HepG2 (cell line): ENCODE measurements around the gene CHD9. TPM values are rescaled to one million over a fixed set of nuclear protein-coding genes. Genes with fewer than 3 reads are reported as not detected.

Experiments used
- FLYWCH1 ChIP-seq: sonication (generic); formaldehyde crosslinking; IDR thresholded peaks from 2 replicates; pipeline ENCODE4 v1.8.1; 2023; ENCODE audit warnings: mild to moderate bottlenecking, missing genetic modification reagents
- FOXJ3 ChIP-seq: sonication (generic); formaldehyde crosslinking; IDR thresholded peaks from 2 replicates; pipeline ENCODE4 v1.4.0; 2020; ENCODE audit warnings: missing genetic modification reagents, mild to moderate bottlenecking, borderline replicate concordance
- HIC2 ChIP-seq: sonication (generic); formaldehyde crosslinking; IDR thresholded peaks from 2 replicates; pipeline ENCODE4 v1.9.0; 2022; ENCODE audit warnings: low read depth, missing genetic modification reagents
- KAT8 ChIP-seq: IDR thresholded peaks from 2 replicates; pipeline ENCODE4 v1.6.1; 2016; ENCODE audit warnings: missing genetic modification reagents, missing compliant biosample characterization
- MNT ChIP-seq: fragments of 450-650 bp; IDR thresholded peaks from 2 replicates; pipeline ENCODE4 v1.6.1; 2016
- POGK ChIP-seq: sonication (generic); formaldehyde crosslinking; conservative IDR thresholded peaks from 2 replicates; pipeline ENCODE4 v1.8.0; 2022; ENCODE audit warnings: mild to moderate bottlenecking, moderate library complexity, missing genetic modification reagents
- SP2 ChIP-seq: sonication (generic); formaldehyde crosslinking; IDR thresholded peaks from 2 replicates; pipeline ENCODE4 v1.5.1; 2020; ENCODE audit warnings: mild to moderate bottlenecking, missing genetic modification reagents
- ZFP41 ChIP-seq: sonication (generic); formaldehyde crosslinking; IDR thresholded peaks from 2 replicates; pipeline ENCODE4 v1.4.0; 2020; ENCODE audit warnings: mild to moderate bottlenecking, missing genetic modification reagents, borderline replicate concordance
- ZNF570 ChIP-seq: sonication (generic); formaldehyde crosslinking; IDR thresholded peaks from 2 replicates; pipeline ENCODE4 v1.4.0; 2020; ENCODE audit warnings: mild to moderate bottlenecking, missing genetic modification reagents, borderline replicate concordance
- polyA plus RNA-seq, 8 experiments: library from polyadenylated mRNA; depleted of rRNA in 3 of 8; stranded (reverse) in 7 of 8; unstranded in 1 of 8; fragments of >200 nt; fragmentation: Illumina TruSeq in 4 of 8; extraction: Trizol in 4 of 8; gene quantifications; 2 replicates each; pipeline versions ENCODE4 v1.2.1 to v1.2.3, GENCODE V29; 2011 to 2016; ENCODE audit warnings: low read depth in 4 of 8, missing spikeins in 1 of 8, mixed read lengths in 1 of 8; ENCODE audit not compliant: insufficient read depth in 1 of 8
- total RNA-seq, 5 experiments: library from RNA; depleted of rRNA; stranded (reverse); fragments of >200 nt; fragmentation: Illumina TruSeq; extraction: Trizol; gene quantifications; 2 replicates each; pipeline ENCODE4 v1.2.3, GENCODE V29; 2016; ENCODE audit warnings: low read depth in 1 of 5
- TF ChIP-seq, protein P1 (sequence below), 2 experiments: fragments of 450-650 bp in 1 of 2; sonication (generic) in 1 of 2; formaldehyde crosslinking in 1 of 2; IDR thresholded peaks; 2 replicates each; pipeline versions ENCODE4 v1.6.1 to v1.8.0; 2016 to 2022; ENCODE audit warnings: antibody characterized with exemption in 1 of 2, mild to moderate bottlenecking in 1 of 2, missing genetic modification reagents in 1 of 2
- TF ChIP-seq, protein P2 (sequence below): sonication (generic); formaldehyde crosslinking; conservative IDR thresholded peaks from 2 replicates; pipeline ENCODE4 v1.5.0; 2020; ENCODE audit warnings: missing genetic modification reagents

CHD9 gene
- total and polyA plus RNA-seq, 2 of the 13 experiments (the other 11 are each of a cell fraction or from before 2014, with no cell fraction given) = 23.4 to 27.7 TPM

DNA sequence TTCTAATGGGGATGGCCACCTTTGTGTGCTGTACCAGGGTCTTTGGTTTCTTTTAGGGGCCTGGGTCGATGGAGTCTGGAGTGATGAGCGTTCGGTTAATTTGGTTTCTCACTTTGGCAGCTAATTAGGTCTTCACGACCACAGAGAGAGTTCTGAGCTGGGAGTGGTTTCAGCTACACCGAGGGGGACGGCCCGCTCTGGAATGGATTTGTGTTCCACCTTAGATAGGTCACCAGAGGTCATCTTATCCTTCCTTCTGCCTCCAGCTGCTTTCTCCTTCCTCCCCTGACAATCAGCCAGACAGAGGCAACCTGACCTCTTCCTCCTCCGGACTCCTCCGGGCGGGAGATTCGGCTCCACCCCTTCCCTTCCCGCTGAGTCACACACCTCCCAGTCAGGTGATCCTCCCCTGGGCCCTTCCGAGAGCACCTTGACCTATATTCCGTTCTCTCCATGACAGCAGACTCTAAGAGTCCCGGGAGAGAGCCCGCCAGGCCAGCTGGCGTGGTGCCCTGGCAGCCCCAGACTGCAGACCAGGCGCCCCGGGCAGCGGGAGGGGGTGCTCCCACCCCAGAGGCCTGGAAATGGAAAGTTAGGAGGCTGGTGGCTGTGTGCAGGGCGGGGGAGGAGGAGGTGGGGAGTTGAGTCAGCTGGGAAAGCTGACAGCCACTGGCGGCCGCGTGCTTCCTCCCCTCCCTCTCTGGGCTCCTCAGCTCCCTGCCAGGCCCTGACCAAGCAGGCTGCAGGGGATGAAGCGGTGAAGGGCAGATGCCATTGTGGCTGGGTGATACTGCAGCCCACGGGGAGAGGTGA lies 44.7 kb downstream of the CHD9 start (continued):
- TF ChIP-seq, protein P1, sequence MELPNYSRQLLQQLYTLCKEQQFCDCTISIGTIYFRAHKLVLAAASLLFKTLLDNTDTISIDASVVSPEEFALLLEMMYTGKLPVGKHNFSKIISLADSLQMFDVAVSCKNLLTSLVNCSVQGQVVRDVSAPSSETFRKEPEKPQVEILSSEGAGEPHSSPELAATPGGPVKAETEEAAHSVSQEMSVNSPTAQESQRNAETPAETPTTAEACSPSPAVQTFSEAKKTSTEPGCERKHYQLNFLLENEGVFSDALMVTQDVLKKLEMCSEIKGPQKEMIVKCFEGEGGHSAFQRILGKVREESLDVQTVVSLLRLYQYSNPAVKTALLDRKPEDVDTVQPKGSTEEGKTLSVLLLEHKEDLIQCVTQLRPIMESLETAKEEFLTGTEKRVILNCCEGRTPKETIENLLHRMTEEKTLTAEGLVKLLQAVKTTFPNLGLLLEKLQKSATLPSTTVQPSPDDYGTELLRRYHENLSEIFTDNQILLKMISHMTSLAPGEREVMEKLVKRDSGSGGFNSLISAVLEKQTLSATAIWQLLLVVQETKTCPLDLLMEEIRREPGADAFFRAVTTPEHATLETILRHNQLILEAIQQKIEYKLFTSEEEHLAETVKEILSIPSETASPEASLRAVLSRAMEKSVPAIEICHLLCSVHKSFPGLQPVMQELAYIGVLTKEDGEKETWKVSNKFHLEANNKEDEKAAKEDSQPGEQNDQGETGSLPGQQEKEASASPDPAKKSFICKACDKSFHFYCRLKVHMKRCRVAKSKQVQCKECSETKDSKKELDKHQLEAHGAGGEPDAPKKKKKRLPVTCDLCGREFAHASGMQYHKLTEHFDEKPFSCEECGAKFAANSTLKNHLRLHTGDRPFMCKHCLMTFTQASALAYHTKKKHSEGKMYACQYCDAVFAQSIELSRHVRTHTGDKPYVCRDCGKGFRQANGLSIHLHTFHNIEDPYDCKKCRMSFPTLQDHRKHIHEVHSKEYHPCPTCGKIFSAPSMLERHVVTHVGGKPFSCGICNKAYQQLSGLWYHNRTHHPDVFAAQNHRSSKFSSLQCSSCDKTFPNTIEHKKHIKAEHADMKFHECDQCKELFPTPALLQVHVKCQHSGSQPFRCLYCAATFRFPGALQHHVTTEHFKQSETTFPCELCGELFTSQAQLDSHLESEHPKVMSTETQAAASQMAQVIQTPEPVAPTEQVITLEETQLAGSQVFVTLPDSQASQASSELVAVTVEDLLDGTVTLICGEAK (IDR thresholded peaks at IDR 0.05) = no peak
- TF ChIP-seq, protein P1 (CRISPR knock-in tag; IDR thresholded peaks at IDR 0.05) = no peak
- TF ChIP-seq, protein P2, sequence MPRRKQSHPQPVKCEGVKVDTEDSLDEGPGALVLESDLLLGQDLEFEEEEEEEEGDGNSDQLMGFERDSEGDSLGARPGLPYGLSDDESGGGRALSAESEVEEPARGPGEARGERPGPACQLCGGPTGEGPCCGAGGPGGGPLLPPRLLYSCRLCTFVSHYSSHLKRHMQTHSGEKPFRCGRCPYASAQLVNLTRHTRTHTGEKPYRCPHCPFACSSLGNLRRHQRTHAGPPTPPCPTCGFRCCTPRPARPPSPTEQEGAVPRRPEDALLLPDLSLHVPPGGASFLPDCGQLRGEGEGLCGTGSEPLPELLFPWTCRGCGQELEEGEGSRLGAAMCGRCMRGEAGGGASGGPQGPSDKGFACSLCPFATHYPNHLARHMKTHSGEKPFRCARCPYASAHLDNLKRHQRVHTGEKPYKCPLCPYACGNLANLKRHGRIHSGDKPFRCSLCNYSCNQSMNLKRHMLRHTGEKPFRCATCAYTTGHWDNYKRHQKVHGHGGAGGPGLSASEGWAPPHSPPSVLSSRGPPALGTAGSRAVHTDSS = no peak
- TF ChIP-seq KAT8 = peak; percentile 65
- TF ChIP-seq SP2 = no peak
- 0 out of 2 replicates have a peak, but pooled peaks have one; percentile 24 for TF ChIP-seq POGK (CRISPR knock-in tag)
- peak; percentile 29; the same call in 1 of the 2 replicates for TF ChIP-seq MNT
- no peak for TF ChIP-seq ZNF570 (CRISPR knock-in tag)
- no peak for TF ChIP-seq FLYWCH1 (CRISPR knock-in tag)
- no peak for TF ChIP-seq FOXJ3 (CRISPR knock-in tag)
- no peak; the same call in 1 of the 2 replicates for TF ChIP-seq ZFP41 (CRISPR knock-in tag)
- TF ChIP-seq HIC2 (CRISPR knock-in tag) = peak; percentile 75
